HL-60 (cell line): ENCODE data around the gene FGF12.

Experiments used
- DNase-seq, 2 experiments: peaks; one replicate each; pipeline ENCODE4 v3.0.0-alpha.2; 2010 to 2020; ENCODE audit warnings: low read depth in 1 of 2, low spot score in 1 of 2
- H3K27ac ChIP-seq: fragments of 250-450 bp; sonication (Bioruptor Pico); replicated peaks from 2 replicates; pipeline ENCODE4 v1.5.1; 2020; ENCODE audit warnings: mild to moderate bottlenecking, moderate library complexity
- H3K27me3 ChIP-seq: fragments of 250-450 bp; sonication (Bioruptor Pico); 2 replicates; pipeline ENCODE4 v1.5.1; 2021; ENCODE audit warnings: mild to moderate bottlenecking, moderate library complexity; ENCODE audit not compliant: insufficient read depth, poor library complexity, severe bottlenecking
- H3K4me3 ChIP-seq: replicated peaks from 2 replicates; pipeline ENCODE4 v1.5.1; 2011; ENCODE audit warnings: mild to moderate bottlenecking, control low read depth, low read length; ENCODE audit not compliant: insufficient read depth
- GABPA ChIP-seq: IDR thresholded peaks from 2 replicates; pipeline ENCODE4 v1.6.1; 2012; ENCODE audit warnings: low read depth
- POLR2AphosphoS5 ChIP-seq: IDR thresholded peaks from 2 replicates; pipeline ENCODE4 v1.6.1; 2012; ENCODE audit warnings: low read depth
- SPI1 ChIP-seq: IDR thresholded peaks from 2 replicates; pipeline ENCODE4 v1.6.1; 2012; ENCODE audit warnings: low read depth, mild to moderate bottlenecking, borderline replicate concordance
- TF ChIP-seq, protein P1 (sequence below): IDR thresholded peaks from one replicate; pipeline ENCODE4 v1.5.1; 2011; ENCODE audit warnings: low read length, control low read depth, inconsistent platforms; ENCODE audit not compliant: insufficient read depth
- TF ChIP-seq, protein P2 (sequence below): IDR thresholded peaks from 2 replicates; pipeline ENCODE4 v1.6.1; 2012; ENCODE audit warnings: low read depth; ENCODE audit not compliant: insufficient replicate concordance

FGF12 gene

DNA sequence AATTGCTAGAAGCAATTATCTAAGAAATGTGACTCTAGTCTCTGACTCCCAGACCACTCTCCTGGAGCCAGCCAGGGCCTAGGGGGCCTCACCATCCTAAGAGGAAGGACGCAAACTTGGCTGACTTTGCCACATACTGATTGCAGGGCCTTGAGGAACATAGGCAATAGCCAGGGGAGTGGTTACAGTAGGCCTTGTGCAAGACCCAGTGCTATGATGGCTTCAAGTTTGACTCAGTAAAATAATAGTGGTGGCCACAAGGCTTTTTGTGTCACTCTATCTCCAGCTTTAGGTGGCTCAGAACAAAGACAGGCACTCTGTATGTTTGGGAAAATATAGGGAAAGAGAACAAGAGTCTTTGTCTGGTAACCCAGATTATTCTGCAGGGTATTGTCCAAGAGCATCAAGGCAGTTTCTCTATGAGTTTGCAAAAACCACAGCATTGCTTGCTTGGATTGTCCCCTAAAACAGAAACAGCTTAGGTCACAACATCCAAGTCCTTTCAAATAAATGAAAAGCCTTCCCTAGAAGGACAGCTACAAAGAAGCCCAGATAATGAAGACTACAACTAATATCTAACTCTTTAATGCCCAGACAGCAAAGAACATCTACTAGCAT is 634.8 kb downstream of the FGF12 start:
- no peak for DNase-seq
- Histone ChIP-seq H3K27me3 (no peaks in the 10 kb centered on the region), H3K4me3 (no peak overlapping the region), H3K27ac (no peak overlapping the region)
- TF ChIP-seq GABPA (no peak), POLR2AphosphoS5 (no peak), SPI1 (no peak)
- TF ChIP-seq, protein P1, sequence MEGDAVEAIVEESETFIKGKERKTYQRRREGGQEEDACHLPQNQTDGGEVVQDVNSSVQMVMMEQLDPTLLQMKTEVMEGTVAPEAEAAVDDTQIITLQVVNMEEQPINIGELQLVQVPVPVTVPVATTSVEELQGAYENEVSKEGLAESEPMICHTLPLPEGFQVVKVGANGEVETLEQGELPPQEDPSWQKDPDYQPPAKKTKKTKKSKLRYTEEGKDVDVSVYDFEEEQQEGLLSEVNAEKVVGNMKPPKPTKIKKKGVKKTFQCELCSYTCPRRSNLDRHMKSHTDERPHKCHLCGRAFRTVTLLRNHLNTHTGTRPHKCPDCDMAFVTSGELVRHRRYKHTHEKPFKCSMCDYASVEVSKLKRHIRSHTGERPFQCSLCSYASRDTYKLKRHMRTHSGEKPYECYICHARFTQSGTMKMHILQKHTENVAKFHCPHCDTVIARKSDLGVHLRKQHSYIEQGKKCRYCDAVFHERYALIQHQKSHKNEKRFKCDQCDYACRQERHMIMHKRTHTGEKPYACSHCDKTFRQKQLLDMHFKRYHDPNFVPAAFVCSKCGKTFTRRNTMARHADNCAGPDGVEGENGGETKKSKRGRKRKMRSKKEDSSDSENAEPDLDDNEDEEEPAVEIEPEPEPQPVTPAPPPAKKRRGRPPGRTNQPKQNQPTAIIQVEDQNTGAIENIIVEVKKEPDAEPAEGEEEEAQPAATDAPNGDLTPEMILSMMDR: no peak
- TF ChIP-seq, protein P2, sequence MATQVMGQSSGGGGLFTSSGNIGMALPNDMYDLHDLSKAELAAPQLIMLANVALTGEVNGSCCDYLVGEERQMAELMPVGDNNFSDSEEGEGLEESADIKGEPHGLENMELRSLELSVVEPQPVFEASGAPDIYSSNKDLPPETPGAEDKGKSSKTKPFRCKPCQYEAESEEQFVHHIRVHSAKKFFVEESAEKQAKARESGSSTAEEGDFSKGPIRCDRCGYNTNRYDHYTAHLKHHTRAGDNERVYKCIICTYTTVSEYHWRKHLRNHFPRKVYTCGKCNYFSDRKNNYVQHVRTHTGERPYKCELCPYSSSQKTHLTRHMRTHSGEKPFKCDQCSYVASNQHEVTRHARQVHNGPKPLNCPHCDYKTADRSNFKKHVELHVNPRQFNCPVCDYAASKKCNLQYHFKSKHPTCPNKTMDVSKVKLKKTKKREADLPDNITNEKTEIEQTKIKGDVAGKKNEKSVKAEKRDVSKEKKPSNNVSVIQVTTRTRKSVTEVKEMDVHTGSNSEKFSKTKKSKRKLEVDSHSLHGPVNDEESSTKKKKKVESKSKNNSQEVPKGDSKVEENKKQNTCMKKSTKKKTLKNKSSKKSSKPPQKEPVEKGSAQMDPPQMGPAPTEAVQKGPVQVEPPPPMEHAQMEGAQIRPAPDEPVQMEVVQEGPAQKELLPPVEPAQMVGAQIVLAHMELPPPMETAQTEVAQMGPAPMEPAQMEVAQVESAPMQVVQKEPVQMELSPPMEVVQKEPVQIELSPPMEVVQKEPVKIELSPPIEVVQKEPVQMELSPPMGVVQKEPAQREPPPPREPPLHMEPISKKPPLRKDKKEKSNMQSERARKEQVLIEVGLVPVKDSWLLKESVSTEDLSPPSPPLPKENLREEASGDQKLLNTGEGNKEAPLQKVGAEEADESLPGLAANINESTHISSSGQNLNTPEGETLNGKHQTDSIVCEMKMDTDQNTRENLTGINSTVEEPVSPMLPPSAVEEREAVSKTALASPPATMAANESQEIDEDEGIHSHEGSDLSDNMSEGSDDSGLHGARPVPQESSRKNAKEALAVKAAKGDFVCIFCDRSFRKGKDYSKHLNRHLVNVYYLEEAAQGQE: no peak

DNA sequence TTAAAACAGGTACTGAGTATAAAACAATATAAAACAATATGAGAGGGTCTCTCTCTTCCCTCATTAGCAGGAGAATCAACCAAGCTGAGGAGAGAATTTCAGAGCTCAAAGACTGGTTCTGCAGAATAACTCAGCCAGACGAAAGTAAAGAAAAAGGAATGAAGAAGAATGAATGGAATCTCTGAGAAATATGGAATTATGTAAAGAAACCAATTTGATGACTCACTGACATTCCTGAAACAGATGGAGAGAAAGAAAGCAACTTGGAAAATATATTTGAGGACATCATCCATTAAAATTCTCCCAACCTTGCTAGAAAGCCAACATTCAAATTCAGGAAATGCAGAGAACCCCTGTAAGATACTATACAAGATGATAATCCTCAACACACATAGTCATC is 635.5 kb downstream of the FGF12 start:
- TF ChIP-seq SPI1 (no peak), GABPA (no peak)
- no peaks in the 10 kb centered on the region for H3K27me3 ChIP-seq
- DNase-seq: no peak
- H3K27ac ChIP-seq: no peak overlapping the region
- no peak overlapping the region for H3K4me3 ChIP-seq

DNA sequence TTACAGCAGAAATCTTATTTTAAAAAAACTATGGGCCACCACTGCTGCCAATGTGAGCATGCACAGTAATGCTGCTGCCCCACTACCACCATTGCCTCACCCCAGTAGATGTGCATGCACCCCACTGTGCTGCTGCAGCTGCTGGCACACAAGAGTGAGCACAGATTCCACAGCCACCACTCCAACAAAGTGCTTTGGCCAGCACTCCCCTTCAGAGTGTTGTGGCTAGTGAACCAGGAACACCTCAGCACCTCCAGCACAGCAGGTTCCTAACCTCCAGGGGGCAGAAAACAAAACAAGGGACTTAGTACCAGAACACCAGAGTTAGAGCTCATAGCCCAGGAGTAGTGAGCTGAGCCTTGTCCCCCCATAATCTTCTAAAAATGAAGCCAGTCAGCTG is 636.8 kb downstream of the FGF12 start:
- DNase-seq: no peak
- no peak for TF ChIP-seq GABPA
- TF ChIP-seq, protein P1: no peak
- TF ChIP-seq, protein P2: no peak
- no peak for TF ChIP-seq SPI1
- no peak for TF ChIP-seq POLR2AphosphoS5
- Histone ChIP-seq H3K27ac (no peak overlapping the region), H3K27me3 (no peaks in the 10 kb centered on the region), H3K4me3 (no peak overlapping the region)
